Cardiac muscle cell (in vitro differentiated cells and primary cell): ENCODE data around the gene FAM9A. TPM values are rescaled to one million over a fixed set of nuclear protein-coding genes. Genes with fewer than 3 reads are reported as not detected.

Source experiments
- DNase-seq, 2 donors: peaks; one replicate each; pipeline versions ENCODE4 v3.0.0 to v3.0.0-alpha.2; 2010 to 2017; ENCODE audit warnings: low read depth in 1 of 2, low spot score in 1 of 2
- H3K27ac ChIP-seq: fragments of 200-600 bp; sonication (generic); 2 replicates; pipeline ENCODE4 v1.5.1; 2016
- H3K27me3 ChIP-seq: fragments of 200-600 bp; sonication (generic); 2 replicates; pipeline ENCODE4 v1.6.0; 2016; ENCODE audit warnings: control low read depth
- H3K36me3 ChIP-seq: fragments of 200-600 bp; sonication (generic); 2 replicates; pipeline ENCODE4 v1.5.1; 2016; ENCODE audit warnings: control low read depth
- H3K4me1 ChIP-seq: fragments of 200-600 bp; sonication (generic); 2 replicates; pipeline ENCODE4 v1.8.1; 2017; ENCODE audit warnings: low read depth, mild to moderate bottlenecking, mixed run types
- H3K4me3 ChIP-seq: fragments of 200-600 bp; sonication (generic); 2 replicates; pipeline ENCODE4 v1.5.1; 2016; ENCODE audit warnings: mild to moderate bottlenecking
- H3K9me3 ChIP-seq: fragments of 200-600 bp; sonication (generic); 2 replicates; pipeline ENCODE4 v1.5.1; 2017; ENCODE audit warnings: low read depth, mild to moderate bottlenecking, control low read depth
- polyA plus RNA-seq: library from polyadenylated mRNA; unstranded; fragments of >200 nt; fragmentation: Nextera tagmentation; extraction: Ambion mirVana; gene quantifications from 2 replicates; pipeline ENCODE4 v1.2.1, GENCODE V29; 2016
- total RNA-seq: library from RNA; depleted of rRNA; stranded (reverse); fragments of >200 nt; gene quantifications from 2 replicates; pipeline ENCODE4 v1.2.3, GENCODE V29; 2016
- TF ChIP-seq, protein P1 (sequence below): IDR thresholded peaks from 2 replicates; pipeline ENCODE4 v1.5.1; 2012; ENCODE audit warnings: low read depth, mild to moderate bottlenecking, low read length

Gene FAM9A
- total and polyA plus RNA-seq, 2 experiments from 2014 or later: not detected

GRCh38 chrX:8820910-8821527 is 19.8 kb upstream of the FAM9A start:
- TF ChIP-seq, protein P1, sequence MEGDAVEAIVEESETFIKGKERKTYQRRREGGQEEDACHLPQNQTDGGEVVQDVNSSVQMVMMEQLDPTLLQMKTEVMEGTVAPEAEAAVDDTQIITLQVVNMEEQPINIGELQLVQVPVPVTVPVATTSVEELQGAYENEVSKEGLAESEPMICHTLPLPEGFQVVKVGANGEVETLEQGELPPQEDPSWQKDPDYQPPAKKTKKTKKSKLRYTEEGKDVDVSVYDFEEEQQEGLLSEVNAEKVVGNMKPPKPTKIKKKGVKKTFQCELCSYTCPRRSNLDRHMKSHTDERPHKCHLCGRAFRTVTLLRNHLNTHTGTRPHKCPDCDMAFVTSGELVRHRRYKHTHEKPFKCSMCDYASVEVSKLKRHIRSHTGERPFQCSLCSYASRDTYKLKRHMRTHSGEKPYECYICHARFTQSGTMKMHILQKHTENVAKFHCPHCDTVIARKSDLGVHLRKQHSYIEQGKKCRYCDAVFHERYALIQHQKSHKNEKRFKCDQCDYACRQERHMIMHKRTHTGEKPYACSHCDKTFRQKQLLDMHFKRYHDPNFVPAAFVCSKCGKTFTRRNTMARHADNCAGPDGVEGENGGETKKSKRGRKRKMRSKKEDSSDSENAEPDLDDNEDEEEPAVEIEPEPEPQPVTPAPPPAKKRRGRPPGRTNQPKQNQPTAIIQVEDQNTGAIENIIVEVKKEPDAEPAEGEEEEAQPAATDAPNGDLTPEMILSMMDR: peak; percentile 22
- no peak overlapping the region for H3K4me3 ChIP-seq
- no peaks in the 10 kb centered on the region for H3K9me3 ChIP-seq
- H3K4me1 ChIP-seq: peaks cover 6% of the 10 kb centered on the region
- H3K27ac ChIP-seq: peak overlapping the region; percentile 47
- no peaks in the 10 kb centered on the region for H3K36me3 ChIP-seq
- peak; percentile 52 to 71 for DNase-seq
- H3K27me3 ChIP-seq: no peaks in the 10 kb centered on the region

GRCh38 chrX:8815460-8816065 is 14.4 kb upstream of the FAM9A start:
- DNase-seq: peak; percentile 54 to 77
- Histone ChIP-seq H3K4me3 (no peak overlapping the region), H3K36me3 (no peaks in the 10 kb centered on the region), H3K27ac (no peak overlapping the region), H3K27me3 (no peaks in the 10 kb centered on the region), H3K9me3 (no peaks in the 10 kb centered on the region), H3K4me1 (no peaks in the 10 kb centered on the region)
- TF ChIP-seq, protein P1: peak; percentile 65

DNA sequence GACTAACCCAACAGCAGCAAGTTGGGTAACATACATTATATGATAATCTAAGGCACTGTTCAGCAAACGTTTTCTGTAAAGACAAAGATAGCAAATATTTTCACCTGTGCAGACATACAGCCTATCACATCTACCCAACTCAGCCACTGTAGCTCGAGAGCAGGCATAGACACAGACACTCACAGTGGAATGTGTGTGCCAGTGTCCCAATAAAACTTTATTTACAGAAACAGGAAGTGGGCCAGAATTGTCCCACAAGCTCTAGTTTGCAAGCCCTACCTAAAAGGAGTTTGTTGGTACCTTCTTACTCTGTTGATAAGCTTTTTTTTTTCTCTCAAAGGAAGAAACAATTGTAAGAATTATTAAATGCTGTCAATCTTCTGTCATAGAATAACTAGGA is 11.9 kb upstream of the FAM9A start:
- TF ChIP-seq, protein P1: no peak
- no peak for DNase-seq
- Histone ChIP-seq H3K4me1 (no peaks in the 10 kb centered on the region), H3K4me3 (no peak overlapping the region), H3K9me3 (no peaks in the 10 kb centered on the region), H3K27ac (no peak overlapping the region), H3K27me3 (no peaks in the 10 kb centered on the region), H3K36me3 (no peaks in the 10 kb centered on the region)

- no peaks in the 10 kb centered on the region for H3K9me3 ChIP-seq
- H3K36me3 ChIP-seq: no peaks in the 10 kb centered on the region
- no peaks in the 10 kb centered on the region for H3K4me1 ChIP-seq
- no peak overlapping the region for H3K4me3 ChIP-seq
- no peak for DNase-seq
- no peak overlapping the region for H3K27ac ChIP-seq
- TF ChIP-seq, protein P1: no peak
- H3K27me3 ChIP-seq: no peaks in the 10 kb centered on the region
Measured at GRCh38 chrX:8811611-8812010, 10.4 kb upstream of the FAM9A start.

DNA sequence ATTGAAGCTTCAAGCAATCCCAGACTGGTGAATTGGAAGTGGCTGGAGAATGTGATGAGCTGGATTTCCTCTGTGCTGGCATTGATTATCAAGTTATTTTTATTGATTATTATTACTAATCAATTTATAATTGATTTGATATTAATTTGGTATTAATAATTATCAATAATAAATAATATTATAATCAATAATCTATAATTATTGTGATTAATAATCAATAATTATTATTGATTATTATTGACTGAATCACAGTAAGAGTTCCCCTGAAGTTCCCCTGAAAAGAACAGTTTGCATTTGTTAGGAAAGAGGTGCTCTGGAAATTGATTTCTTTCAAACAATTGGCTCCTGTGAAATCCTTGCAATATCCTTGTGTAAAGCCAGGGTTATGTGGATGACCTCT is 7.5 kb upstream of the FAM9A start:
- Histone ChIP-seq H3K36me3 (no peaks in the 10 kb centered on the region), H3K4me1 (no peaks in the 10 kb centered on the region), H3K27ac (no peak overlapping the region), H3K27me3 (no peaks in the 10 kb centered on the region), H3K4me3 (no peak overlapping the region), H3K9me3 (no peaks in the 10 kb centered on the region)
- DNase-seq: no peak
- TF ChIP-seq, protein P1: no peak
